ENCODE data around the gene CNTN4. TPM values are rescaled to one million over a fixed set of nuclear protein-coding genes. Genes with fewer than 3 reads are reported as not detected.

The CNTN4 gene
- total and polyA plus RNA-seq, 4 donors: 15.8 to 228 (median 41.2) TPM

DNA sequence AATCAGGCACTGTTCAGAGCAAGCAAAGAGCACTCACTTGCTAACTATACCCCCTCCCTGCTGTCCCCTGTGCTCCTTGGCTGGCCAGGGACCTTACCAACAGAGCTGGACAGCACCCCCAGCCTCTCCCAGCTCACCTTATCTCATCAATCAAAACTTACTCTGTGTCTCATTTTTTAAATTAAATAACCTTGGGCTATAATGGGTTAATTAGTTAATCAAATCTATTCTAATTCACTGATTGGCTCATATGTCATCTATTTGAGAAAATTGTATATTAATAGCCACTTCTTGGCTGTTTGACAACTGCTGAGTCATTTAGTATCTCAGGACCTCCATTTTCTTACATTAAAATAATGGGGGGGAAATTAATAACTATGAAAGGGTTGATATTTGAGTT lies 988.6 kb downstream of the CNTN4 start:
- Histone ChIP-seq H3K27me3 (ENCODE audit: control insufficient read depth in 1 of 2, insufficient read depth in 2 of 2, low read length in 1 of 2) (no peaks in the 10 kb centered on the region), H3K36me3 (ENCODE audit: control insufficient read depth in 1 of 2, insufficient read depth in 2 of 2, low read length in 1 of 2) (no peaks in the 10 kb centered on the region), H3K9me3 (ENCODE audit: control insufficient read depth, low read length) (no peaks in the 10 kb centered on the region), H3K27ac (ENCODE audit: low read depth in 1 of 2, low read length in 2 of 2) (no peak overlapping the region), H3K4me1 (ENCODE audit: control insufficient read depth in 1 of 2, insufficient read depth in 2 of 2, low read length in 2 of 2) (peaks cover 0 to 1% of the 10 kb centered on the region in 2 donors), H3K4me3 (ENCODE audit: low read length in 2 of 2) (no peak overlapping the region)
- no peak for ATAC-seq (ENCODE audit: low FRiP score)
- no peak for DNase-seq
- intact Hi-C loops (cut with DNase I): no loop called here

GRCh38 chr3:3087716-3088465 lies 989.2 kb downstream of the CNTN4 start:
- Histone ChIP-seq H3K4me3 (ENCODE audit: low read length in 2 of 2) (no peak overlapping the region), H3K4me1 (ENCODE audit: control insufficient read depth in 1 of 2, insufficient read depth in 2 of 2, low read length in 2 of 2) (peaks cover 0 to 1% of the 10 kb centered on the region in 2 donors), H3K27me3 (ENCODE audit: control insufficient read depth in 1 of 2, insufficient read depth in 2 of 2, low read length in 1 of 2) (no peaks in the 10 kb centered on the region), H3K27ac (ENCODE audit: low read depth in 1 of 2, low read length in 2 of 2) (no peak overlapping the region), H3K36me3 (ENCODE audit: control insufficient read depth in 1 of 2, insufficient read depth in 2 of 2, low read length in 1 of 2) (no peaks in the 10 kb centered on the region), H3K9me3 (ENCODE audit: control insufficient read depth, low read length) (no peaks in the 10 kb centered on the region)
- ATAC-seq (ENCODE audit: low FRiP score) (no peak), DNase-seq (no peak)
- WGBS, 2 donors: 62 to 63% methylated on average over 7 of the region's 7 CpGs
- intact Hi-C loops (cut with DNase I): no loop called here

GRCh38 chr3:3089017-3089416 lies 990.4 kb downstream of the CNTN4 start:
- 61% methylated on average over 4 of the region's 4 CpGs for WGBS, 2 donors
- Histone ChIP-seq H3K27me3 (ENCODE audit: control insufficient read depth in 1 of 2, insufficient read depth in 2 of 2, low read length in 1 of 2) (no peaks in the 10 kb centered on the region), H3K9me3 (ENCODE audit: control insufficient read depth, low read length) (no peaks in the 10 kb centered on the region), H3K36me3 (ENCODE audit: control insufficient read depth in 1 of 2, insufficient read depth in 2 of 2, low read length in 1 of 2) (no peaks in the 10 kb centered on the region), H3K4me1 (ENCODE audit: control insufficient read depth in 1 of 2, insufficient read depth in 2 of 2, low read length in 2 of 2) (peaks cover 0 to 1% of the 10 kb centered on the region in 2 donors), H3K4me3 (ENCODE audit: low read length in 2 of 2) (no peak overlapping the region), H3K27ac (ENCODE audit: low read depth in 1 of 2, low read length in 2 of 2) (no peak overlapping the region)
- ATAC-seq (ENCODE audit: low FRiP score) (no peak), DNase-seq (no peak)
- intact Hi-C loops (cut with DNase I): no loop called here

DNA sequence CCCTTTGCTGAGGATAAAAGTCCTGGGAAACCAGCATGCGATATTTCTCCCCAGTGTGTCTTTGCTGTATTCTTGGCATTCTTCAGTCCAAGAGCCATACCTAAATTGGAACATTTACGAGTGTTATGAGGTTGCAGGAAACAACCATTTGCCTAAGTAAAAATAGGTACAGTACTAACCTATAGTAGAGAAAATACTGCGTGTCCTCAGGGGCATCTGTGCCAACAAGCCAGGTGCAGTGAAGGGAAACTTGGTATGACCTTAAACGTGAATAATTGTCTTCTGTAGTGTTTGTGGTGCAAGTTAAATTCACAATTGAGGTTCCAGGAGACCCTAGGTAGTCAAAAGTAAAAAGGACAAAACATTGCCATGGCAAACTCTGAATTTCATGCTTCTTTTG lies 999.3 kb downstream of the CNTN4 start:
- Histone ChIP-seq H3K27ac (ENCODE audit: low read depth in 1 of 2, low read length in 2 of 2) (no peak overlapping the region), H3K4me3 (ENCODE audit: low read length in 2 of 2) (no peak overlapping the region), H3K27me3 (ENCODE audit: control insufficient read depth in 1 of 2, insufficient read depth in 2 of 2, low read length in 1 of 2) (no peaks in the 10 kb centered on the region), H3K9me3 (ENCODE audit: control insufficient read depth, low read length) (no peaks in the 10 kb centered on the region), H3K36me3 (ENCODE audit: control insufficient read depth in 1 of 2, insufficient read depth in 2 of 2, low read length in 1 of 2) (no peaks in the 10 kb centered on the region), H3K4me1 (ENCODE audit: control insufficient read depth in 1 of 2, insufficient read depth in 2 of 2, low read length in 2 of 2) (no peaks in the 10 kb centered on the region)
- WGBS, 2 donors: 66 to 73% methylated on average over 4 of the region's 4 CpGs
- intact Hi-C loops (cut with DNase I): no loop called here
- DNase-seq: no peak
- ATAC-seq (ENCODE audit: low FRiP score): no peak

GRCh38 chr3:3101660-3102458 lies 1003.2 kb downstream of the CNTN4 start:
- intact Hi-C loops (cut with DNase I): no loop called here
- DNase-seq (no peak), ATAC-seq (ENCODE audit: low FRiP score) (no peak)
- no peaks in the 10 kb centered on the region for H3K4me1 ChIP-seq (ENCODE audit: control insufficient read depth in 1 of 2, insufficient read depth in 2 of 2, low read length in 2 of 2)
- H3K36me3 ChIP-seq (ENCODE audit: control insufficient read depth in 1 of 2, insufficient read depth in 2 of 2, low read length in 1 of 2): no peaks in the 10 kb centered on the region
- no peak overlapping the region for H3K27ac ChIP-seq (ENCODE audit: low read depth in 1 of 2, low read length in 2 of 2)
- H3K9me3 ChIP-seq (ENCODE audit: control insufficient read depth, low read length): no peaks in the 10 kb centered on the region
- no peaks in the 10 kb centered on the region for H3K27me3 ChIP-seq (ENCODE audit: control insufficient read depth in 1 of 2, insufficient read depth in 2 of 2, low read length in 1 of 2)
- WGBS, 2 donors: 80 to 85% methylated on average over 6 of the region's 6 CpGs
- H3K4me3 ChIP-seq (ENCODE audit: low read length in 2 of 2): no peak overlapping the region

DNA sequence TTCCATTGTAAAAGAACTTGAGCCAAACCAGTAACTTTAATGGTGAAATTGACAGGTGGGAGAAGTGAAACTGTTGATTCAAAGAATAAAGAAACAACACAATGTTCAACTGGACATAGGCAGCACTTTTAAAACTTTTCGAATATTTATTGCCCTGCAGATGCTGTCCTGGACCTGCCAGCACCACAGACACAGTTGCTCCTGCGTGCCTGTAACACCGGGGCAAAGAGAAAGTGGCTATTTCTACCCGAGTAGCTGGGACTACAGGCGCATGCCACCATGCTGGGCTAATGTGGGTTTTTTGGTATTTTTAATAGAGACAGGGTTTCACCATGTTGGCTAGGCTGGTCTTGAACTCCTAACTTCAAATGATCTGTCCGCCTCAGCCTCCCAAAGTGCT lies 1004.1 kb downstream of the CNTN4 start:
- 89 to 90% methylated on average over 6 of the region's 6 CpGs for WGBS, 2 donors
- no peaks in the 10 kb centered on the region for H3K36me3 ChIP-seq (ENCODE audit: control insufficient read depth in 1 of 2, insufficient read depth in 2 of 2, low read length in 1 of 2)
- intact Hi-C loops (cut with DNase I): no loop called here
- no peak for DNase-seq
- ATAC-seq (ENCODE audit: low FRiP score): no peak
- H3K4me1 ChIP-seq (ENCODE audit: control insufficient read depth in 1 of 2, insufficient read depth in 2 of 2, low read length in 2 of 2): no peaks in the 10 kb centered on the region
- no peaks in the 10 kb centered on the region for H3K27me3 ChIP-seq (ENCODE audit: control insufficient read depth in 1 of 2, insufficient read depth in 2 of 2, low read length in 1 of 2)
- no peak overlapping the region for H3K4me3 ChIP-seq (ENCODE audit: low read length in 2 of 2)
- H3K27ac ChIP-seq (ENCODE audit: low read depth in 1 of 2, low read length in 2 of 2): no peak overlapping the region
- H3K9me3 ChIP-seq (ENCODE audit: control insufficient read depth, low read length): no peaks in the 10 kb centered on the region

DNA sequence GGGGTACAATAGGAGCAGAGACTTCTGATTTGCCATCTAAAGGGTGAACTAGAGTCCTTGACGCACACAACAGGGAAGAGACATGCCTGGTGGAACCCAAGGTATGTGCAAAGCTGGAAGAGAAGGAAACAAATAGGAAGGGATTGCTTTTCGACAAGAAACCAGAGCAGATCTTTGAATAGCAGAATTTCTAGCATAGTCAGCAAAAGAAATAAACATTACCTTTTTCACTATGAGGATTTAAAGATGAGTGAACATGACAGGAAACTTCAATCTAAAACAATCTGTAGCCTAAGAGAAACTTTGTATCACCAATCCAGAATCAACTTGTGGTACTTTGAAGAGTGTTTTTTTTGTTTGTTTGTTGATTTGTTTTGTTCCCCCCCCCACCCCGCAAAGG lies 1006.6 kb downstream of the CNTN4 start:
- no peak overlapping the region for H3K4me3 ChIP-seq (ENCODE audit: low read length in 2 of 2)
- H3K36me3 ChIP-seq (ENCODE audit: control insufficient read depth in 1 of 2, insufficient read depth in 2 of 2, low read length in 1 of 2): no peaks in the 10 kb centered on the region
- no peak for DNase-seq
- WGBS, 2 donors: 87 to 89% methylated on average over 3 of the region's 3 CpGs
- H3K4me1 ChIP-seq (ENCODE audit: control insufficient read depth in 1 of 2, insufficient read depth in 2 of 2, low read length in 2 of 2): no peaks in the 10 kb centered on the region
- intact Hi-C loops (cut with DNase I): no loop called here
- no peak overlapping the region for H3K27ac ChIP-seq (ENCODE audit: low read depth in 1 of 2, low read length in 2 of 2)
- ATAC-seq (ENCODE audit: low FRiP score): no peak
- no peaks in the 10 kb centered on the region for H3K27me3 ChIP-seq (ENCODE audit: control insufficient read depth in 1 of 2, insufficient read depth in 2 of 2, low read length in 1 of 2)
- no peaks in the 10 kb centered on the region for H3K9me3 ChIP-seq (ENCODE audit: control insufficient read depth, low read length)

DNA sequence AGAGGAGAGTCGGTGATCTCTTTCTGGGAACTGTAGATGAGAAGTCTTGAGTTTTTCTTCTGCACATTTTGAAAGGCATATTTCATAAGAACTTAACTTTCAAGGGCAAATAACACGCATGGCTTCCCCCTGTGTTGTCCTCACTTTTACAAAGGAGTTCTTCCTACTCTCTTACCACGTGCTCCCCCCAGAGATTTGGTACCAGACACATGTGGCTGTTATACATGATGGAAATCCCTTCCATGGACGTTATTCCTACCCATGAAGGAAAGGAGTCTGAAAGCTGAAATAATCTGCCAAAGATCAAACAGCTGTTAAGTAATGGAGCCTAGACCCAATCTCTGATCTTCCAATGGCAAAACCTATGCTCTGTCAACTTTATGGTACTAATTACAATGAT lies 1007.1 kb downstream of the CNTN4 start:
- H3K27me3 ChIP-seq (ENCODE audit: control insufficient read depth in 1 of 2, insufficient read depth in 2 of 2, low read length in 1 of 2): no peaks in the 10 kb centered on the region
- no peak overlapping the region for H3K4me3 ChIP-seq (ENCODE audit: low read length in 2 of 2)
- H3K36me3 ChIP-seq (ENCODE audit: control insufficient read depth in 1 of 2, insufficient read depth in 2 of 2, low read length in 1 of 2): no peaks in the 10 kb centered on the region
- ATAC-seq (ENCODE audit: low FRiP score): no peak
- no peak for DNase-seq
- H3K9me3 ChIP-seq (ENCODE audit: control insufficient read depth, low read length): no peaks in the 10 kb centered on the region
- H3K4me1 ChIP-seq (ENCODE audit: control insufficient read depth in 1 of 2, insufficient read depth in 2 of 2, low read length in 2 of 2): no peaks in the 10 kb centered on the region
- intact Hi-C loops (cut with DNase I): no loop called here
- no peak overlapping the region for H3K27ac ChIP-seq (ENCODE audit: low read depth in 1 of 2, low read length in 2 of 2)
- 55 to 59% methylated on average over 4 of the region's 4 CpGs for WGBS, 2 donors

DNA sequence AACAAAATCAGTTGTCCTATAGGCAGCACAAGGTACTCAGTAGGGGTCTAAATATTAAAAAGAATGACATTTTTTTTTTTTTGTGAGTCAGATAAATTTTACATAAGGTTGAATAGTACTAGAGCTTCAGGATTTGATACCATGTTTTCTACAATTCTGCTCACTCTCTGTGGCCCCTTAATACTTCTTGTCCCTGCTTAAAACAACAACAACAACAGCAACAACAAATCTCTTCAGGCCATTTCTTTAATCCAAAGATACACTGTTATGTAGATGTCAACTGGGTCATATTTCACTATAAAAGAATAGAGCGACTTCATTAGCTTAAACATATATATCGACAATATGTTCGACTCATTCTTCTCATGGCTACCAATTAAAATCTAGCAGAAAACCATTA lies 1008.5 kb downstream of the CNTN4 start:
- DNase-seq: no peak
- WGBS, 2 donors: 96 to 99% methylated on average over 3 of the region's 3 CpGs
- intact Hi-C loops (cut with DNase I): no loop called here
- Histone ChIP-seq H3K4me3 (ENCODE audit: low read length in 2 of 2) (no peak overlapping the region), H3K36me3 (ENCODE audit: control insufficient read depth in 1 of 2, insufficient read depth in 2 of 2, low read length in 1 of 2) (no peaks in the 10 kb centered on the region), H3K27me3 (ENCODE audit: control insufficient read depth in 1 of 2, insufficient read depth in 2 of 2, low read length in 1 of 2) (no peaks in the 10 kb centered on the region), H3K27ac (ENCODE audit: low read depth in 1 of 2, low read length in 2 of 2) (no peak overlapping the region), H3K9me3 (ENCODE audit: control insufficient read depth, low read length) (no peaks in the 10 kb centered on the region), H3K4me1 (ENCODE audit: control insufficient read depth in 1 of 2, insufficient read depth in 2 of 2, low read length in 2 of 2) (no peaks in the 10 kb centered on the region)
- ATAC-seq (ENCODE audit: low FRiP score): no peak

All from aorta (tissue), 5 donors.